HEK293 (cell line): ENCODE results near the gene ABCC2.

Experiments used
- CTCF ChIA-PET: fragments of 350-600 bp; formaldehyde crosslinking; extraction: SDS; loops from one replicate; lab custom pipeline; 2021; ENCODE audit warnings: antibody characterized with exemption; lab: Yijun Ruan, JAX
- POLR2A ChIA-PET: fragments of 300-600 bp; formaldehyde crosslinking; extraction: SDS; loops from one replicate; lab custom pipeline; 2020; ENCODE audit warnings: antibody characterized with exemption, inconsistent platforms; lab: Yijun Ruan, JAX
- H3K27ac ChIP-seq: fragments of 200-500 bp; sonication (Bioruptor generic); 2 replicates; pipeline ENCODE4 v1.5.1; 2014; ENCODE audit warnings: low read depth, low read length, control low read depth, inconsistent platforms; ENCODE audit errors: extremely low read depth
- H3K36me3 ChIP-seq, 2 experiments: fragments of 200-500 bp in 1 of 2; sonication (Bioruptor generic) in 1 of 2; 1 replicate in 1 of 2; 2 replicates in 1 of 2; pipeline ENCODE4 v1.5.1; 2014 to 2017; ENCODE audit warnings: inconsistent platforms in 2 of 2, low read length in 2 of 2; ENCODE audit not compliant: control insufficient read depth in 2 of 2, insufficient read depth in 1 of 2
- H3K4me1 ChIP-seq: fragments of 200-500 bp; sonication (Bioruptor generic); 2 replicates; pipeline ENCODE4 v1.5.1; 2014; ENCODE audit warnings: mild to moderate bottlenecking, low read length, inconsistent platforms; ENCODE audit not compliant: control insufficient read depth, insufficient read depth
- H3K4me3 ChIP-seq: 2 replicates; pipeline ENCODE4 v1.5.1; 2011; ENCODE audit warnings: low read depth, mild to moderate bottlenecking, control low read depth, low read length, moderate library complexity
- H3K9me3 ChIP-seq: fragments of 200-500 bp; sonication (Bioruptor generic); 2 replicates; pipeline ENCODE4 v1.5.1; 2014; ENCODE audit warnings: low read depth, low read length, inconsistent platforms; ENCODE audit not compliant: control insufficient read depth, insufficient read depth
- HIC1 ChIP-seq: fragments of 450-650 bp; formaldehyde crosslinking; IDR thresholded peaks from 2 replicates; pipeline ENCODE4 v1.5.1; 2016; ENCODE audit warnings: missing biosample characterization, missing genetic modification characterization
- PRDM4 ChIP-seq: fragments of 450-650 bp; formaldehyde crosslinking; IDR thresholded peaks from 2 replicates; pipeline ENCODE4 v1.5.1; 2017; ENCODE audit warnings: missing biosample characterization, missing genetic modification characterization
- TCF7L2 ChIP-seq: IDR thresholded peaks from 2 replicates; pipeline ENCODE4 v1.6.1; 2011; ENCODE audit warnings: low read depth, mild to moderate bottlenecking, inconsistent platforms, low read length, moderate library complexity, borderline replicate concordance
- YY1 ChIP-seq: fragments of 450-650 bp; formaldehyde crosslinking; IDR thresholded peaks from 2 replicates; pipeline ENCODE4 v1.5.1; 2018; ENCODE audit warnings: missing biosample characterization, missing genetic modification characterization
- ZBTB10 ChIP-seq: fragments of 450-650 bp; formaldehyde crosslinking; IDR thresholded peaks from 2 replicates; pipeline ENCODE4 v1.5.1; 2016; ENCODE audit warnings: missing biosample characterization, missing genetic modification characterization
- ZBTB11 ChIP-seq: fragments of 450-650 bp; formaldehyde crosslinking; conservative IDR thresholded peaks from 2 replicates; pipeline ENCODE4 v1.5.1; 2016; ENCODE audit warnings: low read depth, missing biosample characterization, missing genetic modification characterization
- ZNF16 ChIP-seq: fragments of 450-650 bp; formaldehyde crosslinking; IDR thresholded peaks from 2 replicates; pipeline ENCODE4 v1.5.1; 2016; ENCODE audit warnings: low read depth, missing biosample characterization, missing genetic modification characterization
- ZNF24 ChIP-seq: fragments of 450-650 bp; formaldehyde crosslinking; IDR thresholded peaks from 2 replicates; pipeline ENCODE4 v1.5.1; 2016; ENCODE audit warnings: missing biosample characterization, missing genetic modification characterization
- ZNF404 ChIP-seq: fragments of 450-650 bp; formaldehyde crosslinking; IDR thresholded peaks from 2 replicates; pipeline ENCODE4 v1.5.1; 2017; ENCODE audit warnings: missing biosample characterization, missing genetic modification characterization
- ZNF426 ChIP-seq: fragments of 450-650 bp; formaldehyde crosslinking; IDR thresholded peaks from 2 replicates; pipeline ENCODE4 v1.5.1; 2017; ENCODE audit warnings: missing biosample characterization, missing genetic modification characterization, mild to moderate bottlenecking, inconsistent platforms, moderate library complexity
- ZNF670 ChIP-seq: fragments of 450-650 bp; formaldehyde crosslinking; IDR thresholded peaks from 2 replicates; pipeline ENCODE4 v1.5.1; 2016; ENCODE audit warnings: missing biosample characterization, missing genetic modification characterization, low read depth
- ZNF747 ChIP-seq: fragments of 450-650 bp; formaldehyde crosslinking; IDR thresholded peaks from 2 replicates; pipeline ENCODE4 v1.5.1; 2016; ENCODE audit warnings: missing biosample characterization, missing genetic modification characterization
- ZSCAN4 ChIP-seq: fragments of 450-650 bp; formaldehyde crosslinking; IDR thresholded peaks from 2 replicates; pipeline ENCODE4 v1.5.1; 2017; ENCODE audit warnings: missing biosample characterization, missing genetic modification characterization

The ABCC2 gene

GRCh38 chr10:99806091-99806490 is 23.7 kb downstream of the ABCC2 start (continued):
- no peak for TF ChIP-seq PRDM4 (tag by site-specific recombination)
- TF ChIP-seq ZNF404: no peak
- TF ChIP-seq ZNF426 (tag by site-specific recombination): no peak
- TF ChIP-seq ZNF670: no peak
- no peak for TF ChIP-seq ZBTB10
- TF ChIP-seq YY1 (tag by site-specific recombination): no peak
- no peak for TF ChIP-seq HIC1 (tag by site-specific recombination)

- ChIA-PET CTCF (interaction anchor here (1.2 kb wide), 1 partner anchor 238 kb away, joined by 5 read pairs; no protein-coding TSS in a partner anchor), POLR2A (no interaction called here)
- no peak overlapping the region for H3K4me3 ChIP-seq
- no peak overlapping the region for H3K27ac ChIP-seq
- TF ChIP-seq ZNF16 (tag by site-specific recombination) (no peak), ZNF24 (tag by site-specific recombination) (no peak)
- no peaks in the 10 kb centered on the region for H3K4me1 ChIP-seq
- no peaks in the 10 kb centered on the region for H3K36me3 ChIP-seq
- H3K9me3 ChIP-seq: no peaks in the 10 kb centered on the region
These were observed 25.3 kb downstream of the ABCC2 start for GRCh38 chr10:99807786-99808185.

- ChIA-PET CTCF (interaction anchor here (1.6 kb wide), 1 partner anchor 38 kb away, joined by 5 read pairs; no protein-coding TSS in a partner anchor), POLR2A (no interaction called here)
- Histone ChIP-seq H3K36me3 (no peaks in the 10 kb centered on the region), H3K27ac (no peak overlapping the region), H3K9me3 (no peaks in the 10 kb centered on the region), H3K4me1 (no peaks in the 10 kb centered on the region), H3K4me3 (no peak overlapping the region)
- TF ChIP-seq ZNF24 (tag by site-specific recombination): no peak
- no peak for TF ChIP-seq TCF7L2
- no peak for TF ChIP-seq ZBTB11
- TF ChIP-seq ZSCAN4 (tag by site-specific recombination): no peak
- no peak for TF ChIP-seq ZNF747 (tag by site-specific recombination)
These were observed 25.8 kb downstream of the ABCC2 start for GRCh38 chr10:99808270-99808669.
